Measurements from ENCODE around the gene NPIPB2. TPM values are rescaled to one million over a fixed set of nuclear protein-coding genes. Genes with fewer than 3 reads are reported as not detected.
"Not testable (repeated sequence)": the region's sequence is repeated elsewhere in the genome, so short reads cannot be mapped to it uniquely, and the experiment has no call there.

Gene NPIPB2
- 6.0 TPM for total RNA-seq

DNA sequence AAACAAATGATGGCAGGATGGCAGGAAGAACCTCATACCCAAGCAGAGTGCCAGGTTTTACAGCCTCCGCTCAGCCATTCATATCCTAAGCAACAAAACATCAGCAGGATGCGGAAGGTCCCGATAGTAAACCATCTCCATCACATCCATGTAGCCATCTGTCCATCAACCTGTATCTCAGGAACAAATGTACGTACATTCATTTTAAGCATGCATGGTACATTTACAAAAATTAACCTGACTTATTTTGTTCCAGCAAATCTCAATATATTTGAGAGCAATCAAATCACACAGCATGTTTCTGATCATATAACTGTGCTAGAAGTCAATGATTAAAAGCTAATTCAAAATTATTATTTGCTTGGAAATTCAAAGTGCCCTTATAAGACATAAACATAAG is at the start of gene NPIPB2:
Gene NPIPB2, minus strand, starts transcription at position 101 of the 400 bp plus-strand sequence. Its CDS starts 0 bp downstream, at position 101.
- not testable (repeated sequence) for H3K9me3 ChIP-seq (ENCODE audit: low read depth, low read length); H3K27me3 ChIP-seq (ENCODE audit: insufficient read depth, low read length); H3K4me3 ChIP-seq (ENCODE audit: low read length); H3K4me1 ChIP-seq (ENCODE audit: insufficient read depth, low read length)

DNA sequence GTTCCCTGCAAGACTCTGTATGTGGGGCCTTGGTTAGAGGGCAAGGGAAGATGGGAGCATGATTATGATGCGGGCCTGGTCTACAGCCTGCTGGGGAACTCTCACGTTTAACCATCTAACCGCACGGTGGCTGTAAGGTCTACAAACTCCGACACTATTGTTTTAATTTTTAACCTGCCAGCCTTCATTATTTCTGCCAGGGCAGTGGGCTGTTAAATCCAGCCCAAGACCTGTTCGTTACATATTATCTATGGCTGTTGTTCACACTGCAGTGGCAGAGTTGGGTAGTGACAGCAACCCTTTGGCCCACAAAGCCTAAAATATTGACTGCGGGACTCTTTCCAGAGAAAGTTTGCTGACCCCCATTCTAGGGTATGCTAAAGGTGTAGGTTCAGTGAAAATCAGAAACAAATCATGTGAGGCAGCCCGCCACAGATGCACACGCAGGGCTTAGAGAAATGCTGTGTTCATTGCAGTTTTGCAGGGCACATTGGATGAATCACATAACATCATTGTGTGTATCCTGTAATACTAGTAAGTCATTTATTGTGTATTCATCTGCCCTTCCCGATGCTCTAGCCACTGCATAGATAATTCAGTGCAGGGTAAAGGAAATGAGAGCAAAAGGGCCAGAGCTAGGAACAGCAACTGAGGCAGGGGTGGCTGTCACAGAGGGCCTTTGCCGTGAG is 49.0 kb upstream of the NPIPB2 start:
- Histone ChIP-seq H3K27me3 (ENCODE audit: insufficient read depth, low read length) (no peaks in the 10 kb centered on the region), H3K4me1 (ENCODE audit: insufficient read depth, low read length) (peaks cover 42% of the 10 kb centered on the region), H3K4me3 (ENCODE audit: low read length) (no peak overlapping the region), H3K9me3 (ENCODE audit: low read depth, low read length) (no peaks in the 10 kb centered on the region)

DNA sequence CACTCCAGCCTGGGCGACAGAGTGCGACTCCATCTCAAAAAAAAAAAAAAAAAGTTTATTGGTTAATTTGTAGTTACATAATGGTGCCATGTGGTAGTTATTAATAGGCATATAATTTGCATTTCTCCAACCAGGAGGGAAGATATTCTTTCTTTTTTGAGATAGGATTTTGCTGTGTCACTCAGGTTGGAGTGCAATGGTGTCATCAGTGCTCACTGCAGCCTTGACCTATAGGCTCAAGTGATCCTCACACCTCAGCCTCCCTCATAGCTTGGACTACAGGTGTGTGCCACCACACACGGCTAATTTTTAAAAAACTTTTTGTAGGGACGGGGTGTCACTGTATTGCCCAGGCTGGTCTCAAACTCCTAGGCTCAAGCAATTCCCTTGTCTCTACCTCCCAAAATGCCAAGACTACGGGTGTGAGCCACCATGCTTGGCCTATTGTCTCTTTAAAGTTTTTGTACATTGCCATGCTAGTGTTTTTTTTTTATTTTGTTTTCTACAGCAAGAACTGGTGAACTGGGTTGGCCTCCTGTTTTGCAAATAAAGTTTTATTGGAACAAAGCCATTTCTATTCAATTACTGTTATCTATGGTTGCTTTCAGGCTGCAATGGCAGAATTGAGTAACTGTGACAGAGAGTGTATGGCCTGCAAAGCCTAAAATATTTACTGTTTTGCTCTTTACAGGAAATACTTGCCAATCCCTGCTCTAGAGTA is 46.6 kb upstream of the NPIPB2 start:
- Histone ChIP-seq H3K4me1 (ENCODE audit: insufficient read depth, low read length) (peaks cover 22% of the 10 kb centered on the region), H3K27me3 (ENCODE audit: insufficient read depth, low read length) (no peaks in the 10 kb centered on the region)

DNA sequence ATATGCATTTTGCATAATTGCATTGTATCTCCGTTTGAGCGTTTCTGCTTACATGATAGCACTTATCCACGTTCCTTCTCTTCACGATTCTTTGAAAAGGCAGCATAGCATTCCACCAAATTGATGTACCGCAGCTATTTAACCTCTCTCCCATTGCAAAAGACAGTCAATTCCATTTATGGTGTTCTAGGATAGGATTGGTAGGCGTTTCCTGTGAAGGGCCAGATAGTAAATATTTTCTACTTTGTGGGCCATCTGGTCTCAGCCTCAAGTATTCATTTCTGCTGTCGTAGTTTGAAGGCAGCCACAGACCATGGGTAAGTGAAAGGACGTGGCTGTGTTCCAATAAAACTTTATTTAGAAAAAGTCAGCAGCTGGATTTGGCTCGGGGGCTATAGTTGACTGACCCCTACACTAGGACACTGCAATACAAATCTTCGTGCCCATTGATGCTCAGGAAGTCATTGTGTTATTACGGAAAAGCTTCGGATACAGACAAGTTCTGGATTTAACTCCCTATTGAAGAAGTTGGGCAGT is 44.7 kb upstream of the NPIPB2 start:
- Histone ChIP-seq H3K27me3 (ENCODE audit: insufficient read depth, low read length) (no peaks in the 10 kb centered on the region), H3K9me3 (ENCODE audit: low read depth, low read length) (no peaks in the 10 kb centered on the region), H3K4me1 (ENCODE audit: insufficient read depth, low read length) (peaks cover 8% of the 10 kb centered on the region), H3K4me3 (ENCODE audit: low read length) (no peak overlapping the region)

More for the DNA sequence above, 46.6 kb upstream of the NPIPB2 start:
- no peaks in the 10 kb centered on the region for H3K9me3 ChIP-seq (ENCODE audit: low read depth, low read length)
- no peak overlapping the region for H3K4me3 ChIP-seq (ENCODE audit: low read length)

DNA sequence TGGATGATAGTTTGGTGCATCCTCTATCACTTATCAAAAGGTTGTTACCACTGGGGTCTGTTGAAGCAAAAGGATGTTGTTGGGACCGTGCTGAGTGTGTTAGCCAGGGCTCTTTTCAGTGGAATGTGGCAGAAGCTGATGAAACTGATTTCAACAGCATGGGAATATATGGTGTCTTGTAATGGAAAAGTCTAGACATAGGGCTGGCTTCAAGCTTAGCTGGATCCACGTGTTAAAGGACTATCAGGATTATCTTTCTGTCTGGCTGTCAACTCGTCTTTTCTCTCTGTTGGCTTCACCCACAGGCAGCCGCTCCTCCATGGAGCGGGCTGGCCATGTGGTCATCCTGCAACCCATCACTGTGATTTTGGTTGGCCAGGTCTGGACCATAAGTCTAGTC is 43.4 kb upstream of the NPIPB2 start:
- H3K9me3 ChIP-seq (ENCODE audit: low read depth, low read length) = no peaks in the 10 kb centered on the region
- peaks cover 8% of the 10 kb centered on the region for H3K4me1 ChIP-seq (ENCODE audit: insufficient read depth, low read length)
- no peaks in the 10 kb centered on the region for H3K27me3 ChIP-seq (ENCODE audit: insufficient read depth, low read length)

DNA sequence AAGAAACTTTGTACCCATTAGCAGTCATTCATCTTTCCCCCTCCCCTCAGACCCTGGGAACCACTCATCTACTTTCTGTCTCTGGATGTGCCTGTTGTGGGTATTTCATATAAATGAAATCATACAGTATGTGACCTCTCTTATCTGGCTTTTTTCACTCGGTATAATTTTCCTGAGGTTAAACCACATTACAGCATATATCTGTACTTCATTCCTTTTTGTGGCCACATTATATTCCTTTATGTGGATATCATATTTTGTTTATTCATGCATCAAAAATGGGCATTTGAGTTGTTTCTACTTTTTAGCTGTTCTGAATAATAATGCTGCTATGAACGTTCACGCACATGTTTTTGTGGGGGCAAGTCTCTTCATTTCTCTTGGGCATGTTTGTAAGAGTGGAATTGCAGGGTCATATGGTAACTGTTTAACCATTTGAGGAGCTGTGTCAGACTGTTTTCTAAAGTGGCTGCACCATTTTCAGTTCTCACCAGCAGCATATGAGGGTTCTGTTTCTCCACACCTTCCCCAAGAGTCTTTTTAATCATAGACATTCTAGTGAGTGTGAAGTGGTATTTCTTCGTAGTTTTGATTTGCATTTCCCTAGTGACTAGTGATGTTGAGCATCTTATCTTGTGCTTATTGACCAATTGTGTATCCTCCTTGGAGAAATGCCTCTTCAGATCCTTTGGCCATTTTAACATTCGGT is 38.4 kb upstream of the NPIPB2 start:
- no peaks in the 10 kb centered on the region for H3K27me3 ChIP-seq (ENCODE audit: insufficient read depth, low read length)
- no peak overlapping the region for H3K4me3 ChIP-seq (ENCODE audit: low read length)
- H3K9me3 ChIP-seq (ENCODE audit: low read depth, low read length) = no peaks in the 10 kb centered on the region
- H3K4me1 ChIP-seq (ENCODE audit: insufficient read depth, low read length) = peaks cover 24% of the 10 kb centered on the region

More for the DNA sequence above, 43.4 kb upstream of the NPIPB2 start:
- no peak overlapping the region for H3K4me3 ChIP-seq (ENCODE audit: low read length)

DNA sequence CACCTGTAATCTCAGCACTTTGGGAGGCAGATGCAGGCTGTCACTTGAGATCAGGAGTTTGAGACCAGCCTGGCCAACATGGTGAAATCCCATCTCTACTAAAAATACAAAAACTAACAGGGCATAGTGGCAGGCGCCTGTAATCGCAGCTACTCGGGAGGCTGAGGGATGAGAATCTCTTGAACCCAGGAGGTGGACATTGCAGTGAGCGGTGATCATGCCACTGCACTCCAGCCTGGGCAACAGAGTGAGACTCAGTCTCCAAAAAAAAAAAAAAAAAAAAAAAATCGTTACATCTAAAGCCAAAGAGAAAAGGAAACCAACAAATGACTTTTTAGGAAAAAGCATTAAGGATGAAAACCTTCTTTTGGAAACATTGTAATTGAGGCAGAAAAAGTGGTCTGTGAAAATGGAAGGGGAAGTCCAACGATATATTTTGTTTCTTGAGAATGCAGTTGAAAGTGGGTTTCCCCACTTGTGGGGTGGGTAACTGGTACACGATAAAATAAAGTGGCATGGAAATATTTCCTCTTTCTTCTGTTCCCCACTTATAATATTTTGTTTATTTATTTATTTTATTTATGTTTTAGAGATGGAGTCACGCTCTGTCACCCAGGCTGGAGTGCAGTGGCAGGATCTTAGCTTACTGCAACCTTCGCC is 37.3 kb upstream of the NPIPB2 start:
- no peaks in the 10 kb centered on the region for H3K27me3 ChIP-seq (ENCODE audit: insufficient read depth, low read length)
- no peak overlapping the region for H3K4me3 ChIP-seq (ENCODE audit: low read length)
- peaks cover 24% of the 10 kb centered on the region for H3K4me1 ChIP-seq (ENCODE audit: insufficient read depth, low read length)
- no peaks in the 10 kb centered on the region for H3K9me3 ChIP-seq (ENCODE audit: low read depth, low read length)

DNA sequence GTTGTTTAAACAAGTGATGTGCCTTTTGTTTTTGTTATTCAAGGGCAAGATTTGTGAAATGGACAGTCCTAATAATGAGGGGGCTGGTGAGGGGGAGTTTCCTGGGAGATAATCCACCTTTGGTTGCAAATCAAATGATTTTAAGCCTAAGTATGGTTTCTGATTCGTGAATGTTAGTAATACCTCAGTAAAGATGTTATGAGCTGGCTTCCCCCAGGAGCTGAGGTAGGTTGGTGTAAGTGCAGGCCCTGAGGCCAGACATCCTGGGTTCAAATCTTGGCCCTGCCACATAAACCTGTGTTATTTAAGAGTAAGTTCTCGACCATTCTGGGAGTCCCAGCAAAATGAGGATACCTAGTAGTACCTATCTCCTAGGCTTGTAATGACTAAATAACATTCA is 36.2 kb upstream of the NPIPB2 start:
- no peaks in the 10 kb centered on the region for H3K9me3 ChIP-seq (ENCODE audit: low read depth, low read length)
- H3K27me3 ChIP-seq (ENCODE audit: insufficient read depth, low read length) = no peaks in the 10 kb centered on the region
- peak overlapping the region; percentile 71 for H3K4me3 ChIP-seq (ENCODE audit: low read length)
- peaks cover 24% of the 10 kb centered on the region for H3K4me1 ChIP-seq (ENCODE audit: insufficient read depth, low read length)

DNA sequence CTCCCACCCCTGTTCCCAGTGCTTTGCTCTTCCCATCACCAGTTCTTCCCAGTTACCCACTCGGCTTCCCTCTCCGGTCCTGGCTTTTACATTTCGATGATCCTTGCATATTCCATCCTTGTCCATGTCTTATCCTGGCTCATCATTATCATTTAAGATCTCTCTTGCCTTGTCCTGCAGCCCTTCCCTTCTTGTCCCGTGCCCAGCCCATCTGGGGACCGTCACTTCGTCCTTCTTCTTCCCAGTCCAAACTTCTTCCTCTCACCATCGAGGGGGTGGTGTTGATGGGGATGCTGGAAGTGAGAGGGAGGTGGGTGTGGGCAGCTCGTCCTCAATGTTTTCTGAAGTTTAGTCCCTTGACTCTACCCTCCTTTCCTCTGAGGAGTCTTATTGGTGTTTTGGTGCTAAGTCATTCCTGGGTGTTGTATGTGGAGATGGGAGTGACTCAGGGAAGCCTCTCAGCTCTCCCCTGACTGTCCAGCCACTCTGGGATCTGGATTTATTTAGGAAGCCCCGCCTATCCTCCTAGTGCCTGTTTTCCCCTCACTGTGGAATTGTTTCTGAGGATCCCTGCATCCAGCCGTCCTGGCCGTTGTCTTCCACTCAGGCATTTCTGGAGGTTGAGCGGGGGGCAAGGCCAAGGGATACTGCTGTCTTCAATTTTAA is 35.7 kb upstream of the NPIPB2 start:
- H3K4me3 ChIP-seq (ENCODE audit: low read length) = peak overlapping the region; percentile 71
- no peaks in the 10 kb centered on the region for H3K9me3 ChIP-seq (ENCODE audit: low read depth, low read length)
- H3K4me1 ChIP-seq (ENCODE audit: insufficient read depth, low read length) = peaks cover 24% of the 10 kb centered on the region
- H3K27me3 ChIP-seq (ENCODE audit: insufficient read depth, low read length) = no peaks in the 10 kb centered on the region

DNA sequence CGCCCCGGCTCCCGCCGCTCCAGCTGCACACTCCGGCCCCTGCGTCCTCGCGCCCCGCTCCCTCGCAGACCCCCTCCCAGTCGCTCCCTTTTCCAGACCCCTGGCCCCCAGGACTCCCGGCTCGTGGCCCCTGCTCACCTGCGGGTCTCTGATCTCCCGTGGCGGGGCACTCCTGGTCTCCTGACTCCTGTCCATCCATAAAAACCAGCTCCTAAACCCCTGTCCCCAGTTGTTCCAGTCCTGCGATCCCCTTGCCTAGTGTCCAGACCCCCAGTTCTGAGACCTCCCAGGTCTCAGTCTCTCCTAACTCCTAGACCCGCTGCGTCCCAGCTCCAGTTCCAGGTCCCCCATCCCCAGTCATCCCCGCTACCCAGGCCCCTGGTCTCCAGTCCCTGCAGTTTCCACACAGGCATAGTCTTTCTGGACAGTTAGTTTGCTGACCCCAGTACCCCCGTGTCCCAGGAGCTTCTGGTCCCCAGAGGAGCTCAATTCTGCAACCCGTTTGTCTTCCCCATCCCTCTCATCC is 35.1 kb upstream of the NPIPB2 start:
- Histone ChIP-seq H3K4me1 (ENCODE audit: insufficient read depth, low read length) (peaks cover 24% of the 10 kb centered on the region), H3K27me3 (ENCODE audit: insufficient read depth, low read length) (no peaks in the 10 kb centered on the region), H3K9me3 (ENCODE audit: low read depth, low read length) (no peaks in the 10 kb centered on the region), H3K4me3 (ENCODE audit: low read length) (peak overlapping the region; percentile 71)

DNA sequence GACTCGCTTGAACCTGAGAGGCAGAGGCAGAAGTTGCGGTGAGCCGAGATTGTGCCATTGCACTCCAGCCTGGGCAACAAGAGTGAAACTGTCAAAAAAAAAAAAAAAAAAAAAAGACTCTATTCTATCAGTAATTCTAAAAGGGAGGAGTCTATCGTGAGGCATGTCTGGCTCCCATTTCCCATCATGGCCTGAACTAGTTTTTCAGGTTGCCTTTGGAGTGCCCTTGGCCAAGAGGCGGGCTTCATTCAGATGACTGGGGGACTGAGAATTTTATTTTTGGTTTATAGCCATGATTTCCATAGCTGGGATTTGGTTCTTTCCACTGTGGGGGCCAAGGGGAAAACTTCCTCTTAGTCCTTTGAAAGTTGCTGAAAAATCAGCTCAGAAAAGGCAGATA is 31.2 kb upstream of the NPIPB2 start:
- Histone ChIP-seq H3K4me1 (ENCODE audit: insufficient read depth, low read length) (peaks cover 20% of the 10 kb centered on the region), H3K27me3 (ENCODE audit: insufficient read depth, low read length) (no peaks in the 10 kb centered on the region), H3K9me3 (ENCODE audit: low read depth, low read length) (no peaks in the 10 kb centered on the region), H3K4me3 (ENCODE audit: low read length) (no peak overlapping the region)

DNA sequence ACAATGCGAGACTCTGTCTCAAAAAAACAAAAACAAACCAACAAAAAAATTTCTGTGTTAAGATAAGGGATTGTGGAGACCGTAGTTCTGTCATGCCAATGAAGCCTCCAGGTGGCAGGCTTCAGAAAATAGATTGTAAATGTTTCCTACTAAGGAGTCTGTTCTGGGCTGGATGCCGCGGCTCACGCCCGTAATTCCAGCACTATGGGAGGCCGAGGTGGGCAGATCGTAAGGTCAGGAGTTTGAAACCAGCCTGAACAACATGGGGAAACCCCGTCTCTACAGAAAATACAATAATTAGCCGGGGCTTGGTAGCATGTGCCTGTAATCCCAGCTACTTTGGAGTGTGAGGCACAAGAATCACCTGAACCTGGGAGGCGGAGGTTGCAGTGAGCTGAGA is 30.3 kb upstream of the NPIPB2 start:
- Histone ChIP-seq H3K9me3 (ENCODE audit: low read depth, low read length) (no peaks in the 10 kb centered on the region), H3K4me1 (ENCODE audit: insufficient read depth, low read length) (peaks cover 17% of the 10 kb centered on the region), H3K4me3 (ENCODE audit: low read length) (no peak overlapping the region), H3K27me3 (ENCODE audit: insufficient read depth, low read length) (no peaks in the 10 kb centered on the region)

DNA sequence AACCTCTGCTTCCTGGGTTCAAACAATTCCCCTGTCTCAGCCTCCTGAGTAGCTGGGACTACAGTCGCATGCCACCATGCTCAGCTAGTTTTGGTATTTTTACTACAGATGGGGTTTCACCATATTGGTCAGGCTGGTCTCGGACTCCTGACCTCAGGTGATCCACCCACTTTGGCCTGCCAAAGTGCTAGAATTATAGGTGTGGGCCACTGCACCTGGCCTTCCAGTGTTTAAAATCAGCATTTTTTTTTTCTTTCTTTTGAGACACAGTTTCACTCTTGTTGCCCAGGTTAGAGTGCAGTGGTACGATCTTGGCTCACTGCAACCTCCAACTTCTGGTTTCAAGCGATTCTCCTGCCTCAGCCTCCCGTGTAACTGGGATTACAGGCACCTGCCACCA is 28.4 kb upstream of the NPIPB2 start:
- H3K4me1 ChIP-seq (ENCODE audit: insufficient read depth, low read length) = peaks cover 15% of the 10 kb centered on the region
- H3K9me3 ChIP-seq (ENCODE audit: low read depth, low read length); H3K4me3 ChIP-seq (ENCODE audit: low read length); H3K27me3 ChIP-seq (ENCODE audit: insufficient read depth, low read length): not testable (repeated sequence)

DNA sequence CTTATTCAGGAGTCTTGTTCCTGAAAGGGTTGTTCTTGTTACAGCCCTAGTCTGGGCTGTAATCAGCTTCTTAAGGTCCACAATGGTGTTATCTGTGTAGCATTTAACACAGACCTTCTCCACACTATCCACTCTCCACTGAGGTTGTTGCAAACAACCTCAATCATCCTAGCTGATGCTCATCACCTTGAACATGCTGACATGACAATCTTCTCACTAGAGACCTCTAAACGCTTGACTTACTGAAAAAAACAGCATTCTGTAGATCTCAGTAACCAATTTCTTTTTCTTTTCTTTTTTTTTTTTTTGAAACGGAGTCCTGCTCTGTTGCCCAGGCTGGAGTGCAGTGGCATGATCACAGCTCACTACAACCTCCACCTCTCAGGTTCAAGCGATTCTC is 26.7 kb upstream of the NPIPB2 start:
- no peak overlapping the region for H3K4me3 ChIP-seq (ENCODE audit: low read length)
- no peaks in the 10 kb centered on the region for H3K27me3 ChIP-seq (ENCODE audit: insufficient read depth, low read length)
- H3K4me1 ChIP-seq (ENCODE audit: insufficient read depth, low read length) = peaks cover 24% of the 10 kb centered on the region
- no peaks in the 10 kb centered on the region for H3K9me3 ChIP-seq (ENCODE audit: low read depth, low read length)

Measured in mononuclear cell (primary cell).